SU-DHL-6 (cell line): ENCODE results near the gene PGGHG.
"Not testable (repeated sequence)": the region's sequence is repeated elsewhere in the genome, so short reads cannot be mapped to it uniquely, and the experiment has no call there.

Experiments
- EZH2phosphoT487 ChIP-seq: fragments of 200-600 bp; sonication (generic), shearing (Covaris generic); conservative IDR thresholded peaks from 2 replicates; pipeline ENCODE4 v1.6.1; 2018; ENCODE audit warnings: mild to moderate bottlenecking, antibody characterized with exemption, low read length, moderate library complexity, mixed read lengths
- TF ChIP-seq, protein P1 (sequence below): fragments of 200-600 bp; sonication (generic); IDR thresholded peaks from one replicate; pipeline ENCODE4 v1.5.1; 2017; ENCODE audit warnings: antibody characterized with exemption, mild to moderate bottlenecking, low read length, moderate library complexity; ENCODE audit not compliant: insufficient read depth, poor library complexity, severe bottlenecking

DNA sequence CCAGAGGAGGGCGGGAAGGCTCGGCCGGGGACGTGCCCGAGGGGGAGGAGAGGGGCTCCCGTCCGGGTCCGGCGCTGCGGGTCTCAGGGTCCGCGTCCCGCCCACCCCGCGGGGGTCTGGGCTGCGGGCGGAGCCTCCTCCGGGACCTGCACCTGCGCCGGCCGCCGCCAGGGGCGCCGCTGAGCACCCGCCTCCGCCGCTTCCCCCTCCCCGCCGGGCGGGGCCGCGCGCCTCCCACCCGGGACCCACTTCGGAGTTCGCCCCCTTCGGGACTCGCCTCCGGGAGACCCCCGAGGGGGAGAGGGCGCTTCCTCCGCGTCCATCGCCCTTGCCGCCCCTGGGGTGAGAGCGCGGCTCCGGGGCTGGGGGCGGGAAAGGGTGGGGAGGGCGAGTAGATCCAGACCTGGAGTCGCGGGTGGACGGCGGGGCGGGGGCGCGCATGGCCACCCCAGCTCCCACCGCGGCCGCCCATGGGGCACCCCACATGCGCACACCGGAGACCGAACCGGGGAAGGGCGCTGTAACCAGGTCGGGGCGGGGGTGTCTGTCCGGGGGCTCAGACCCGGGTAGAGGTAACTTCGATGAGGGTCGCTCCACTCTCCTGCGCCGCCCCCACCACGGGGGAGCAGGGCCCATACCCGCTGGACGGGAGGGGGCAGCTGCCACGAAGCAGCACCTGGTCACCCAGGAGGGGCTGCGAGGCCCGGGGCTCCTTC is 29.6 kb downstream of the PGGHG start:
- TF ChIP-seq, protein P1, sequence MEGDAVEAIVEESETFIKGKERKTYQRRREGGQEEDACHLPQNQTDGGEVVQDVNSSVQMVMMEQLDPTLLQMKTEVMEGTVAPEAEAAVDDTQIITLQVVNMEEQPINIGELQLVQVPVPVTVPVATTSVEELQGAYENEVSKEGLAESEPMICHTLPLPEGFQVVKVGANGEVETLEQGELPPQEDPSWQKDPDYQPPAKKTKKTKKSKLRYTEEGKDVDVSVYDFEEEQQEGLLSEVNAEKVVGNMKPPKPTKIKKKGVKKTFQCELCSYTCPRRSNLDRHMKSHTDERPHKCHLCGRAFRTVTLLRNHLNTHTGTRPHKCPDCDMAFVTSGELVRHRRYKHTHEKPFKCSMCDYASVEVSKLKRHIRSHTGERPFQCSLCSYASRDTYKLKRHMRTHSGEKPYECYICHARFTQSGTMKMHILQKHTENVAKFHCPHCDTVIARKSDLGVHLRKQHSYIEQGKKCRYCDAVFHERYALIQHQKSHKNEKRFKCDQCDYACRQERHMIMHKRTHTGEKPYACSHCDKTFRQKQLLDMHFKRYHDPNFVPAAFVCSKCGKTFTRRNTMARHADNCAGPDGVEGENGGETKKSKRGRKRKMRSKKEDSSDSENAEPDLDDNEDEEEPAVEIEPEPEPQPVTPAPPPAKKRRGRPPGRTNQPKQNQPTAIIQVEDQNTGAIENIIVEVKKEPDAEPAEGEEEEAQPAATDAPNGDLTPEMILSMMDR = not testable (repeated sequence)
- TF ChIP-seq EZH2phosphoT487 = not testable (repeated sequence)
